Stimulated activated naive CD8-positive, alpha-beta T cell treated with anti-CD3 and anti-CD28 coated beads, Interleukin-15, amount 100 ng/mL, for 72 hours (primary cell): ENCODE results near the gene DNTT.
"Not testable (repeated sequence)": the region's sequence is repeated elsewhere in the genome, so short reads cannot be mapped to it uniquely, and the experiment has no call there.

Source experiments
- ATAC-seq: fragments of 150-1000 bp; cut with Tn5 transposase; 2 replicates; pipeline ENCODE4 v1.10.0; 2021; ENCODE audit warnings: mild to moderate bottlenecking, moderate library complexity
- DNase-seq, 2 donors: peaks; one replicate each; pipeline ENCODE4 v3.0.0; 2021 to 2022
- H3K27ac Mint-ChIP-seq, 2 donors: one replicate each; pipeline ENCODE4 v1.8.0; 2022; ENCODE audit warnings: mild to moderate bottlenecking in 2 of 2, mixed read lengths in 2 of 2, moderate library complexity in 2 of 2
- H3K27me3 Mint-ChIP-seq: one replicate; pipeline ENCODE4 v1.8.0; 2022; ENCODE audit warnings: mixed read lengths
- H3K4me1 Mint-ChIP-seq: one replicate; pipeline ENCODE4 v1.8.0; 2022; ENCODE audit warnings: mild to moderate bottlenecking, mixed read lengths
- H3K4me3 Mint-ChIP-seq, 2 donors: one replicate each; pipeline ENCODE4 v1.8.0; 2022; ENCODE audit warnings: mild to moderate bottlenecking in 2 of 2, mixed read lengths in 2 of 2, moderate library complexity in 1 of 2
- H3K9me3 Mint-ChIP-seq, 2 donors: one replicate each; pipeline ENCODE4 v1.8.0; 2022; ENCODE audit warnings: mixed read lengths in 2 of 2

Gene DNTT

DNA sequence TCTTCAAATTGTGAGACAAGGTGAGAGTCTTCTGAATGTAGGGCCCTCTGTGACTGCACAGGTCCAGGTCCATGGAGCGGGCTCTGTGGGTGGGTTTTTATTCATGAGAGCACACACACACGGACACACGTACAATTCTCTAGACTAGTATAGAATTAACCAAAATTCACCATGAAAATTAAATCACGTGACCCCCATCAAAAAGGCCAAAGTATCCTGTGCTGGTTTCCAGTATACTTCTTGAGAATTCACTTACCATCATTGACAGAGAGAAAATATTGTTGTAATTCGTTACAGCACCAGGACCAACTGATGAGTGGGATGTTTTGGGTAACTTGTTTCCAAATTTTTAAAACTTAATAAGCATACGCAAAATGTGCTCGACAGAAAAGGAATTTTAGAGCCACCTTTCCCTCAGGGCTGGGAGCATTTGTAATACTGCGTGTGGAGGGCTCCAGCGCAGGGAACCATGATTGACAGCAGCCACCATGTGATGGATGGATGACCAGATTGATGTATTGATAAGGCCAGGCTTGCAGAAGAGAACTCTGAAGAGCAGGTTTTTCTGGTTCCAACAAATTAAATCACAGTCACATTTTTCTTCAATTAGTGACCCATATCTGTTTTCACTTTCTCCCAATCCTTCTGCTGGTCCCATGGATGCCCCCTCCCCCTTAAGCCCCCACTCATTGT, 14.9 kb upstream of the DNTT start:
- no peaks in the 10 kb centered on the region for H3K9me3 Mint-ChIP-seq
- no peak overlapping the region for H3K4me3 Mint-ChIP-seq
- no peak overlapping the region for H3K27ac Mint-ChIP-seq
- peaks cover 17% of the 10 kb centered on the region for H3K4me1 Mint-ChIP-seq
- H3K27me3 Mint-ChIP-seq: no peaks in the 10 kb centered on the region
- ATAC-seq (no peak), DNase-seq (no peak)

DNA sequence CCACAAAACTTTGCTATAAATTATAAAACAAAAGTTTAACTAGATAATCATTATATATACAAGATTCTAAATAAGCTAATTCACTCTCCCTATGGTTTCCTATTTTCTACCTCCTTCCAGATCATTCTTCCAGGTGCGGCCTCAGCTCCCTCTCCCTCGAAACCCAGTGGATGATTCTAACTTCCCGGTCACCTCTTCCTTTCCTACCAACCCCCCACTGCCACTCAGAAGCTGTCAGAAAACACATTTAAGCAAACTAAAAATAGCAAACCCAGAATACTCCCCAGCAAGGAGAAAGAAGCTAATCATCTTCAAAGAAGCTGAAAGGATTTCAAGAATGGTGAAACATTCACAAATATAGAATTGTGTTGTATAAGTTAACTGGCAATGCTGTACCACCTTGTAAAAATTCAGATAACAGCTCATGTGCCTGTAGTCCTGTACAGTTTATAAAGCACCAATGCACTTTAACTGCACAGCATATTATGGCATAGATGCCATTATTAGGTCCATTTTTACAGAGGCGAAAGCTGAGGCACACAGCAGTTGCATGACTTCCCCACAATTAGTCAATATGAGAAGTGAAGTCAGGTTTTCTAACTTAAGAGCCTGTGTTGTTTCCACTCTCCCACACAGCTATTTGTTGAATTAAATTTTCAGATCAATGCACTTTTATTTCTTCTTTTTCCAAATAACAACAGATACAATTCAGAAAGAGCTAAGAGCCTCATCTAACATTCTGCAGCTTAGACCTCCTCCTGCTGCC, 13.7 kb upstream of the DNTT start:
- Mint-ChIP-seq H3K27me3 (no peaks in the 10 kb centered on the region), H3K27ac (no peak overlapping the region)

DNA sequence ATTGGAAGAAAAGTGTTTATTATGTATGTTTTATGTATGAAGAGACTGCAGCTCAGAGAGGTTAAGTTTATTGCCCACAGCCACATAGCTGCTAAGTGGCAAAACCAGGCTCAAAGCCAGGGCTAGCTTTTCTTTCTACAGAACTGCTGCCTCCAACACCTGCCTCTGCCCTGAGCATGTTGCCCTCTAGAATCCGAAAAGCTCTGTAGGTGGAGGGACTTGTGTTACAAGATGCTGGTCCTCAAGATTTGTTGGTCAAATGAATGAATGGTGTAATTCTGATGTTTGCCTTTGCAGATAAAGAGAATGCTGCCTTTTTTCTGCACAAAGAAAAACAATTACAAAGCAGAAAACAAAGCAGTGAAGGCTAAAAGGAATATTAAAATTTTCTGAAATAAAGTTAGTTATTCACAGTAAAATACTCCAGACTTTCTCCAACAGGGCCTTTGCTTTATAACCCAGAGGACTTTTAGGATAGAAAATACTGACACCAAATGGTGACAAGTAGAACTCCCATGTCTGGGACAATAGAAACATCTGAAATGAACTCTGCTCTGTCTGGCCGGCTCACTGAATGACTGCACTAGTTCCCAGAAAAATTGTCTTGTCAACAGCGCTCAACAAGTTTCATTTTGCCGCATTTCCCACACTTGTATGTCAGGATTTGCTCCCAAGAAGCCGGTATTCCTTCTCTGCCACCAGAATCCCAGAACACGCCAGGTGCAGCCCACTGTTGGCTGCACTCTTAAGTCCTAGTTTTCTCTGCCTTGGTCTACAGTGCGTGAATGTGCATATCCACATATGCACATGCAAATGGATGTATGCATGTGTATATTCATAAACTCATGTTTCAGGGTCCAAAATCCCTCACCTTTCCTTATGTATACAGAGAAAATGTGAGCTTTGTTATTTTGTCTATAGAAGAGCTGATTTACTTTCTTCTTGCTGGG, 11.0 kb upstream of the DNTT start:
- Mint-ChIP-seq H3K4me1 (peaks cover 35% of the 10 kb centered on the region), H3K27ac (peak overlapping the region in 1 of 2 donors; percentile 21), H3K9me3 (no peaks in the 10 kb centered on the region), H3K4me3 (no peak overlapping the region), H3K27me3 (no peaks in the 10 kb centered on the region)
- ATAC-seq (peak; percentile 76), DNase-seq (no peak)

More for the DNA sequence above, 13.7 kb upstream of the DNTT start:
- DNase-seq: no peak
- peaks cover 21% of the 10 kb centered on the region for H3K4me1 Mint-ChIP-seq
- no peak overlapping the region for H3K4me3 Mint-ChIP-seq
- no peak for ATAC-seq
- H3K9me3 Mint-ChIP-seq: no peaks in the 10 kb centered on the region

DNA sequence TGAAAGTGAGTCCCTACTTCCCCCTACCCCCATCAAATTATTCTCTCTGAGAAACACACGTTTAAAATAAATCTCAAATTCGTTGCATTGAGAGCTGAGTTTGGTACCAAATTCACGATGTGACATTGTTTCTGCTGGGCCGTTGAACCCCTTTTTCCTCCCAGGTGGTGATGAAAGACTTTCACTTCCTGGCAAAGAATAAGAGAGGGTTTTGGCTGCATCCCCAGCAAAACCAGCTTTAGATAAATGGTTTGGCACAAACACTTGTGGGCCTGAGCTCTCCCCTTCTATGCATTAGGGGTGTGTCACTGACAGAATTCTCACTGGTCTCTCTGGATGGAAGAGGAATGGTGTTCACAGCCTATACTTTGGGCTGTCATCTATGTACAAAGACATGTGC, 8.8 kb upstream of the DNTT start:
- Mint-ChIP-seq H3K4me3 (no peak overlapping the region), H3K4me1 (peaks cover 54% of the 10 kb centered on the region), H3K27ac (no peak overlapping the region), H3K9me3 (no peaks in the 10 kb centered on the region), H3K27me3 (no peaks in the 10 kb centered on the region)
- DNase-seq (no peak), ATAC-seq (no peak)

DNA sequence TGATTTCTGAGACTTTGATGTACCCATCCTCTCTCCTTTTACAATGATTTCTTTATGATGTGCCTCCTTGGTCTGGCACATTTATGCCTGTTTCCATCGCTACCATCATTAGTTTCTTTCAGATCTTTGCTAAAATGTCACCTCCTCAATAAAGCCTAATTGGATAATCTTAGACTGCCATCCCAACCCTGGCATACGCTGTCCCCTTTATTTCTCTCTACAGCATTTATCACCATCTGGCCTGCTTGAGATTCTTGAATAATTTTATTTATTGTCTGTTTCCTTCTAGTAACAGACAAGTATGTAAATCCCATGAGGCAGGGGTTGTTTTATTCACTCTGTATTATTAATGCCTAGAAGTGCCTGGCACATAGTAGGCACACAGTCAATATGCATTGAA, 6.7 kb upstream of the DNTT start:
- DNase-seq (no peak), ATAC-seq (no peak)
- Mint-ChIP-seq H3K9me3 (no peaks in the 10 kb centered on the region), H3K4me3 (no peak overlapping the region), H3K4me1 (peaks cover 65% of the 10 kb centered on the region), H3K27ac (no peak overlapping the region), H3K27me3 (no peaks in the 10 kb centered on the region)

DNA sequence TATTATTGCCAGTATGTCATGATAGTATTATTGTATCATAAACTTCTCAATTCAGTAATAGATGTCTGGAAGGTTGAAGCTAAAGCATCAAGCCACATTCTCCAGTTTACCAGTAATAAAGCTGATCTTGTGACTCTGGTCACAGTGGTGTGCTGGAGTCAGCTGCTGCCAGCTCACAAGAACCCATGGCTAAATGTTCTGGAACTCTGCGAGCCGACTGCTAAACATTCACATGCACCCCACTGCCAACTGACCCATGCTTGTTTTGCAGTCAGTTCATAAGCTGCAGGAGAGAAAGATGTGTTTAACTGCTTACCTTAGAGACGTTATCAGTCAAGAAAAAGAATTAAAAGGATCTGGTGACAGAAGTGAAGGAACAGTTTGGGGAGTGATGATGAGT, 5.9 kb upstream of the DNTT start:
- no peaks in the 10 kb centered on the region for H3K9me3 Mint-ChIP-seq
- H3K27ac Mint-ChIP-seq: no peak overlapping the region
- no peak for DNase-seq
- no peak for ATAC-seq
- no peak overlapping the region for H3K4me3 Mint-ChIP-seq
- H3K4me1 Mint-ChIP-seq: peaks cover 65% of the 10 kb centered on the region
- no peaks in the 10 kb centered on the region for H3K27me3 Mint-ChIP-seq

DNA sequence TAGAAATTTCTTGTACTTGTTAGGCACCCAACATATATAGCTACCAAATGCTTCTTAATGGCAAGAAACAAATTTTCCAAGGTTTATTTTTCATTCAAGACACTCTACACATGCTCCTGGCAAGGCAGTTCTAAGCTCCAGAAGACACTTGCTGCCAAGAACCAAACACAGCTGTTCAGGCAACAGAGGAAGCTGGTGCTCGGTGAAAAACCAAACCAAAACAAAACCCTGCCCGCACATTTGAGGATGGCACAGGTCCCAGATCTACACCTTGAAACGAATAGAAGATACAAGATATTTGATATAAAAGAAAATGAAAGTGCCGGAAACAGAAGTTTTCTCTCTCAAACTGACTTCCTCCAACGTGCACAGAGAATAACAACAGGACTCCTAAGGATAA, 4.9 kb upstream of the DNTT start:
- peak in 1 of 2 donors; percentile 15 for DNase-seq
- Mint-ChIP-seq H3K4me3 (peak overlapping the region; percentile 70 to 72), H3K27ac (peak overlapping the region; percentile 84 to 90), H3K9me3 (no peaks in the 10 kb centered on the region), H3K27me3 (peaks cover 5% of the 10 kb centered on the region), H3K4me1 (peaks cover 71% of the 10 kb centered on the region)
- ATAC-seq: peak; percentile 60

DNA sequence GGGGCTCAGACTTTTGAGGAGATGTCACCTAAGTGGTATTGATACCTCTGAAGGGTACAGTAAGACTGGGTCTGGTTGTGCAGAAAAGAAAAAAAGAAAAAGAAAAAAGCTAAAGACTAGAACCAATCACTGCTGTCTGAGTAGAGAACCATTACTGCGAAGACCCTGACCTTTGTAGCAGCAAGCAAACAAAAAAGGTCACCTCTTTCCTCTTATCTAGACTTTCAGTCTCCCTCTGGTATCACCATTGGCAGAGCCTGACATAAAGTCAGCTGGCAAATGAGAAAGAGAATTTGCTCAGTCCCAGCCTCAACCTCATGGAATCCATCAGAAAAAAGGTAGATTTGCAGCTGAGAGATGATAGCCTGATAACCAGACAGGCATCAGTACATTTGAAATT, 2.6 kb upstream of the DNTT start:
- DNase-seq (no peak), ATAC-seq (no peak)
- Mint-ChIP-seq H3K27me3 (peaks cover 8% of the 10 kb centered on the region), H3K9me3 (no peaks in the 10 kb centered on the region), H3K27ac (no peak overlapping the region), H3K4me3 (no peak overlapping the region), H3K4me1 (peaks cover 72% of the 10 kb centered on the region)

DNA sequence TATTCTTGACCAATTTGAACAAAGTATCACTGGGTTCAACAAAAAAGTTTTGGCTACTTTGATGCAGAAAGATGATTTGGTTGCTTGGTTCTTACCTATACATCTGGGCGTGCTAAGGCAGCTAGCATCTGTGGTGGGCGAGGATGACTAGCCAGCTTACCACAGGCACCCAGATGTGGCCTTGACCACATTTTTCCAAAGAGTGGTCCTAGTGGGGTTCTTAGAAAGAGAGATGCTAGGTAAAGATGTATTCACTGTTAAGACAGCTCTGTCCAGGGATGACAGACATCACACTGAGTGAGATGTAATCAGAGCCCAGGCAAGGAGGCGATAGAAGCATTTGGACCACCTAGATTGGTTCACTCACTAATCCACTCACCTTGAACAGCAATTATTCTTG, 785 bp downstream of the DNTT start:
- H3K4me3 Mint-ChIP-seq: no peak overlapping the region
- peaks cover 43% of the 10 kb centered on the region for H3K4me1 Mint-ChIP-seq
- DNase-seq (peak in 1 of 2 donors; percentile 16), ATAC-seq (peak; percentile 69)
- no peaks in the 10 kb centered on the region for H3K9me3 Mint-ChIP-seq
- H3K27me3 Mint-ChIP-seq: peaks cover 8% of the 10 kb centered on the region
- H3K27ac Mint-ChIP-seq: no peak overlapping the region

DNA sequence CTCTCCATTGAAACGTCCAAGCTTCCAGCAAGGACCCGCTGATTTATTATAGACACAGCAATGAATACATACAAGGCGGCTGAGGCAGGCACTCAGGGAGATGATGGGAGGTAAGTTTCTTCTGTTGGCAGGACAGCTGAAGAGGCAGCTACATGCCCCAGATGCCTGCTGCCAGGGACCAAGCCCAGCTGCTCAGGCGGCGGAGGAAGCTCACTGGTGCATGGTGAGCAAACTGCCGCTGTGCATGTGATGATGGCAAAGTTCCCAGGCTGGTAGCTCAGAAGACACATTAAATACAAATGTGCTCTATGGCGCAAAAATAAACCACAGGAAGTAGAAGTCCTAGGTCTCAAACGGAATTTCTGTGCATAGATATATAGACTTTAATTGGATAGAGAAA, 2.3 kb downstream of the DNTT start:
- ATAC-seq (no peak), DNase-seq (no peak)
- Mint-ChIP-seq H3K27ac (peak overlapping the region in 1 of 2 donors; percentile 65), H3K4me3 (no peak overlapping the region), H3K9me3 (no peaks in the 10 kb centered on the region), H3K4me1 (peaks cover 28% of the 10 kb centered on the region), H3K27me3 (peaks cover 8% of the 10 kb centered on the region)

DNA sequence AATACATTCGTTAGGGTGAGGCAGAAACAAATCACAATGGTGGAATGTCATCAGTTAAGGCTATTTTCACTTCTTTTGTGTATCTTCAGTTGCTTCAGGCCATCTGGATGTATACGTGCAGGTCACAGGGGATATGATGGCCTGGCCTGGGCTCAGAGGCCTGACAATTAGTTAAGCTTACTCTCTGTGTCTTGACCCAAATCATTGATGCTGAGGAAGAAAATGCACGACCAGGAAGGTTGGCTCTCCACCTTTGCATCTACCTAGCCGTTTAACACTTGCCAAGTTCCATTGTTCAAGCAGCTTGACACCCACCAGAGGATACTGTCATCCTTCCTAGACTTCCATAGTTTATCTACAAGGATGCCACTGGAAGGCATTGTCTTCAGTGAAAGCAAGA, 4.6 kb downstream of the DNTT start:
- H3K4me1 Mint-ChIP-seq: peaks cover 27% of the 10 kb centered on the region
- not testable (repeated sequence) for H3K4me3 Mint-ChIP-seq, H3K9me3 Mint-ChIP-seq, DNase-seq, H3K27me3 Mint-ChIP-seq, H3K27ac Mint-ChIP-seq, ATAC-seq

DNA sequence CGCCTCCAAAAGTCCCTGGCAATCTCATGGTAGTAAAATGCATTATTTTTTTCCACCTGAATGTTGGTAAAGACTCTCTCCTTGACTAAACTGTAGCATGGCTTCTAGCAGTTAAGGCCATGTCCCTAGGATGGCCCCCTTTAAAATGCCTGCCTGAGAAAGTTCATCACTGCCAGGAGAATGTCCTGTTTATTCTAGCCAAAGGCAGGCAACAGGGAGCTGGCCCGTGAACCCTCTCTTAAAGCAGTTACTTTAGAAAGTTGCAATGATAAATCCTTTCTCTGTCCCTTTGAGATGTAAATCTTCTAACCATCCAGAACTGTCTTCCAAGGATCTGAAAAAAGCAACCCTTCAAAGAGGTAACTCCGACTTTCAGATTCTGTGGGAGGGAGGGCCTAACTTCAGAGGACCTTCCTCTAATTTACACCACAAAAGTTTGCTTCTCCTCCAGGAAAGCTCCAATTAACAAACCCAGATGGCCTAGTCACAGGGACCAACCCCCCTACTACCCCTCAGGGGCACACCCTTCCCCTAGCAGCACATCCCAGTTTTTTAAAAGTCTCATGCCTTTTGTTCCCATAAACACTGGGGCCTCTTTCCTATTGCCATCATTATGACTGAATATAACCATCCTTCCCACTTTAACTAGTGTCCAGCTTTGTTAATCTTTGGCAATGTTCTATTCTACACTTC, 5.5 kb downstream of the DNTT start:
- Mint-ChIP-seq H3K27me3 (no peaks in the 10 kb centered on the region), H3K4me3 (no peak overlapping the region), H3K27ac (no peak overlapping the region), H3K9me3 (no peaks in the 10 kb centered on the region), H3K4me1 (peaks cover 18% of the 10 kb centered on the region)
- no peak for ATAC-seq
- DNase-seq: no peak

DNA sequence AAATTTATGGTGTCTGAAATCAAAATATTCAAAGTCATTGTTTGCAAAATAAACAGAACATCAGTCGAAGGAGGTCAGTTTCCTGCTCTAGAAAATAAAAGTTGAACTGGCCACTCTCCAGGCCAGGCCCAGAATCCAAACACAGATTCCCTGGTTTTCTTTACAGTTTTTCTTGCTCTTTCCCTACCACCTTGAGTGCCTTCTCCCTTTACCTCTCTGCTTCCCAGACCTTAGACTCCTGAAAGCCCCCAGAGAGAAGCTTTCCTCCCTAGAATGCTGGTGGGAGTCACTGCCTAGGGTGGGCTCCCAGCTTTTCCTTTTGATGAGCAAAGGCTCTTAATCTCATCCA, 6.1 kb downstream of the DNTT start:
- Mint-ChIP-seq H3K27me3 (no peaks in the 10 kb centered on the region), H3K4me1 (peaks cover 12% of the 10 kb centered on the region), H3K4me3 (no peak overlapping the region), H3K9me3 (no peaks in the 10 kb centered on the region), H3K27ac (peak overlapping the region in 1 of 2 donors; percentile 25)
- ATAC-seq (no peak), DNase-seq (no peak)

DNA sequence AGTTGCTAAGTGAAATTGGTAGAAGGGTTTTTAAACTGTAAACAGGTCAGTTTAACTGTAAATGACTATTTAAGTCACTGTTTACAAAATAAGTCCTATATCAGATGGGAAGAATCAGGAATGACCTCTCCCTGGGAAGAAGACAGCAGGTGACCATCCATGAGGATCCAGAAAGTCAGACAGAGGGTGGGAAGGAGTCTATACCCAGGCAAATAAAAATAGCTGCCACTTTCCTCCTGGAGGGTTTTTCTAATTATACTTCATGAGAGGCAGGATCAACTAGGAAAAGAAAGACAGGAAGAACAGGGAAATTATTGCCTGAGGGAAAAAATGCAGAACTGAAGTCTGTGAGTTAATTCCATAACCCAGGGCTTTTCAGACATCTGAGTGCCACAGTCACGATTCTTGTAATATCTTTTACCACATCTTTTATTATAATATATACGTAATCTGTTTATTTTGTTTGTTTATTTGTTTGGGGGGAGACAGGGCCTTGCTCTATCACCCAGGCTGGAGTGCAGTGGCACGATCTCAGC, 7.0 kb downstream of the DNTT start:
- no peak for ATAC-seq
- H3K4me1 Mint-ChIP-seq: peaks cover 9% of the 10 kb centered on the region
- H3K9me3 Mint-ChIP-seq: no peaks in the 10 kb centered on the region
- H3K27me3 Mint-ChIP-seq: no peaks in the 10 kb centered on the region
- H3K4me3 Mint-ChIP-seq: no peak overlapping the region
- no peak overlapping the region for H3K27ac Mint-ChIP-seq
- DNase-seq: no peak

DNA sequence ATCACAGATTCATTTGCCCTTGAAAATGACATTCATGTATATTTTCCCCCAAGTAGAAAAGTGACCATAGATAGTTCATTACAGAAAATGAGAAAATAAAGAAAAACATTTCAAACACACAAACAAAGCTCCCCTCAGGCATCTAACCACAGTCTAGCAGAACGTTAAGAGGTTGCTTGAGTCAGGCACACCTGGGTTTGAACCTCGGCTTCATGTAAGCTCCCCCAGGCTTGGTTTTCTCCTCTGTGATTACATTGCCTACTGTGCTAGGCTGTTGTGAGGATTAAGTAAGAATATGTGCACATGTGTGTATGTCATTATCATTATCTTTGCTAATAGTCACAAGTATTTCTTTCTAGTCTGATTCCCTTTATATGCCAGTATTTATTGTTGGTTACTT, 9.1 kb downstream of the DNTT start:
- Mint-ChIP-seq H3K9me3 (no peaks in the 10 kb centered on the region), H3K4me1 (no peaks in the 10 kb centered on the region), H3K27ac (no peak overlapping the region), H3K27me3 (no peaks in the 10 kb centered on the region), H3K4me3 (no peak overlapping the region)
- ATAC-seq: no peak
- DNase-seq: no peak
